ENCODE measurements around the gene SPTBN4.
"Not testable (repeated sequence)": the region's sequence is repeated elsewhere in the genome, so short reads cannot be mapped to it uniquely, and the experiment has no call there.

Gene SPTBN4

GRCh38 chr19:40621283-40621682, 154.5 kb downstream of the SPTBN4 start:
- DNase-seq (ENCODE audit: low read depth): no peak

GRCh38 chr19:40621966-40622772, 155.4 kb downstream of the SPTBN4 start:
- no peak for DNase-seq (ENCODE audit: low read depth)

- no peak for DNase-seq (ENCODE audit: low read depth)
These were observed 155.9 kb downstream of the SPTBN4 start for GRCh38 chr19:40622773-40623075.

- DNase-seq (ENCODE audit: low read depth): no peak
These were observed 156.8 kb downstream of the SPTBN4 start for GRCh38 chr19:40623403-40624251.

GRCh38 chr19:40624369-40625153, 157.8 kb downstream of the SPTBN4 start:
- not testable (repeated sequence) for DNase-seq (ENCODE audit: low read depth)

- DNase-seq (ENCODE audit: low read depth): no peak
These were observed 158.8 kb downstream of the SPTBN4 start for GRCh38 chr19:40625406-40626120.
